GM20000 (cell line): ENCODE data around the gene MLIP.
A peak's percentile ranks its signal among the peaks of the same experiment; 100 is the strongest.

Source experiments
- DNase-seq: peaks from one replicate; pipeline ENCODE4 v3.0.0; 2012; ENCODE audit warnings: low spot score
- TF ChIP-seq, protein P1 (sequence below): IDR thresholded peaks from 2 replicates; pipeline ENCODE4 v1.5.1; 2012; ENCODE audit warnings: mild to moderate bottlenecking, control low read depth; ENCODE audit errors: extremely low read depth, missing control alignments

The MLIP gene

DNA sequence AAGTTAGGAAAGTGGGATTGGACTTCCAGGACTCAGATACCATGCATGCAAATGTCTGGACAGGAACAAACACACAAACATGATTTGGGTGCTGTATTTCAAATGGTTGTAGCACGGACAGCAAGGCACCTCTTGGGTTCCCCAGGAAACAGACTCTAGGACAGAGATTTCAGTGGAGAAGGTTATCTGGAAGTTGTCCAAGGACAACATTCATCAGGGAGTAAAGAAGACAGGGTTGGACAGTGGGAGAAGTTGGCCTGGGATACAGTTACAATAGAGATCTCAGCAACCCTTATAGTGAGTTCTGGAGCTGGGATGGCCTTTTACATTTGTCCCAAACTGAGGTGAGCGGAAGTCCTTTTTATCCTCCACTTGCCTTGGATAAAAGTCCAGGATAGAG is 177.2 kb downstream of the MLIP start:
- no peak for DNase-seq
- TF ChIP-seq, protein P1, sequence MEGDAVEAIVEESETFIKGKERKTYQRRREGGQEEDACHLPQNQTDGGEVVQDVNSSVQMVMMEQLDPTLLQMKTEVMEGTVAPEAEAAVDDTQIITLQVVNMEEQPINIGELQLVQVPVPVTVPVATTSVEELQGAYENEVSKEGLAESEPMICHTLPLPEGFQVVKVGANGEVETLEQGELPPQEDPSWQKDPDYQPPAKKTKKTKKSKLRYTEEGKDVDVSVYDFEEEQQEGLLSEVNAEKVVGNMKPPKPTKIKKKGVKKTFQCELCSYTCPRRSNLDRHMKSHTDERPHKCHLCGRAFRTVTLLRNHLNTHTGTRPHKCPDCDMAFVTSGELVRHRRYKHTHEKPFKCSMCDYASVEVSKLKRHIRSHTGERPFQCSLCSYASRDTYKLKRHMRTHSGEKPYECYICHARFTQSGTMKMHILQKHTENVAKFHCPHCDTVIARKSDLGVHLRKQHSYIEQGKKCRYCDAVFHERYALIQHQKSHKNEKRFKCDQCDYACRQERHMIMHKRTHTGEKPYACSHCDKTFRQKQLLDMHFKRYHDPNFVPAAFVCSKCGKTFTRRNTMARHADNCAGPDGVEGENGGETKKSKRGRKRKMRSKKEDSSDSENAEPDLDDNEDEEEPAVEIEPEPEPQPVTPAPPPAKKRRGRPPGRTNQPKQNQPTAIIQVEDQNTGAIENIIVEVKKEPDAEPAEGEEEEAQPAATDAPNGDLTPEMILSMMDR = no peak

DNA sequence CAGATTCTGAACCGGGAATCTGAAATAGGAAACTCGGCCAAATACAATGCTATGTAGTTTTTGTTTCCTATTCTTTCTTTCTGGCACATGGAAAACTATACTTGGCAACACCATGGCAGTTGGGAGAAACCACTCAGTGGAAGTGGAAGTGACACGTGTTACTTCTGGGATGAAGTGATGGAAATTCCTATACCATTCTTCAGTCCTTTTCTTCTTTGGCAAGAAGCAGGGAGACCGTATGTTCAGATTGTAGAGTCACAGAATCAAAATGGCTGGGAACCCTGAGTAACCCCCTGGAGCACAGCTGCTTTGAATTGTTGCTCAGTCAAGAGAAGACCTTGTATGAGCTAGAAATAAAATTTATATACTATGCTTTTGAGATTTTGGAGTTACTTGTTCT is 178.2 kb downstream of the MLIP start:
- TF ChIP-seq, protein P1 = no peak

DNA sequence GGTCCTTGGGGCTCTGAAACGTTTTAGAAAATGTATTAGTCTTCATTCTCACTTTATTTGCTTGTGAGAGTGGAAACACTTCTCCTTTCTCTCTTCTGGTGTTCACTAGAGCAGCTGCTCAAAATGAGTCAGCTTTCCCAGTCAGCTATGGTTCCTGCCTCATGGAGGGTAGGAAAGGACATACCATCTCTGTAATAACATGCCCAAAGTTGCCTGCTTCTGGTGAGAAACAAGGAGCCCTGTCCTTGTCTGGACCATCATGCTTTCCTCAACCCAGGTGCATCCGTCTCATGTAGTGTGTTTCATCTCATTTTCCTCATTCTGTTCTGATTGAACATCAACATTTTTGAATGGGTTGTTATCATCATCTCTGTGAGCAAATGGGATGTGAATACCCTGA is 179.9 kb downstream of the MLIP start:
- DNase-seq = no peak
- TF ChIP-seq, protein P1 = no peak

More for the DNA sequence above, 178.2 kb downstream of the MLIP start:
- no peak for DNase-seq

DNA sequence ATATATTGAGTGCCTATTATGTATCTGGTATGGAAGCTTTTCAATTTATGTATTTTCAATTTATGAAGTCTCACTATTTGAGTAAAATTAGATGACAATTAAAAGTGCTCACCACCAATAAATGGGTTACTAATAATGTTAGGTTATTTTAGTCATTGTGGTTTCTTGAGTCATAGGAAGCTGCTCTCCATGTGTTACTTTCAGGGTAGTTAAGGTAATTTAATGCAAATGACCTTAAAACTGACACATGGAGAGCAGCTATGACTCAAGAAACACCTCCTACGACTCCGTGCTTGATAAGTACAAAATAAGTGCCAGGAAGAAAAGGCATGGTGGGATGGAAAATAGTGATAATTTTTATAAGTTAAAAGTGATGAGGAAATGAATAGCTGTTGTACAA is 180.5 kb downstream of the MLIP start:
- peak; percentile 11 for DNase-seq
- TF ChIP-seq, protein P1 = no peak

DNA sequence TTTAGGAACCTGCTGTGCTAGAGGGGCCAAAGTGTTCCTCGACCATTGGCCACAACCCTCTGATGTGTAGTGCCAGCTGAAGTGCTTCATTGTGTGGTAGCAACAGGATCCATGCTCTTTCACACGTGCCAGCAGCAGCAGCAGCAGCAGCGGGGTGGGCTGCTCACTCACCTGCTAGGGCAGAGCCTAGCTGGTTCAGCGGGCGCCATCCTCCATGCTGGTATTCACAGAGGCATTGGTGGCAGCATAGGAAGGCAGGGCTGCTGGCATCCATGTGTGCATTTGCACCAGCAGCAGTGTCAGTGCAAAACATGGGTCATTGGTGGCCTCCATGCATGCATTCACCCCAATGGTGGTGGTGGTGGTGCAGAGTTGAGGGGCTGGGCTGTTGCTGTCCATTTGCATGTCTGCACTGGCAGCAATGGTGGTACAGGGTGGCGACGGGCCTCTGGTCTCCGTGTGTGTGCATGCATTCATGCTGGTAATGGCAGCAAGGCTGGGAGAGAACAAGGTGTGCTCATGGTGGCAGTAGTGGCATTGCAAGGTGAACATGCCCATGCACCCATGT is 183.8 kb downstream of the MLIP start:
- TF ChIP-seq, protein P1 = no peak

DNA sequence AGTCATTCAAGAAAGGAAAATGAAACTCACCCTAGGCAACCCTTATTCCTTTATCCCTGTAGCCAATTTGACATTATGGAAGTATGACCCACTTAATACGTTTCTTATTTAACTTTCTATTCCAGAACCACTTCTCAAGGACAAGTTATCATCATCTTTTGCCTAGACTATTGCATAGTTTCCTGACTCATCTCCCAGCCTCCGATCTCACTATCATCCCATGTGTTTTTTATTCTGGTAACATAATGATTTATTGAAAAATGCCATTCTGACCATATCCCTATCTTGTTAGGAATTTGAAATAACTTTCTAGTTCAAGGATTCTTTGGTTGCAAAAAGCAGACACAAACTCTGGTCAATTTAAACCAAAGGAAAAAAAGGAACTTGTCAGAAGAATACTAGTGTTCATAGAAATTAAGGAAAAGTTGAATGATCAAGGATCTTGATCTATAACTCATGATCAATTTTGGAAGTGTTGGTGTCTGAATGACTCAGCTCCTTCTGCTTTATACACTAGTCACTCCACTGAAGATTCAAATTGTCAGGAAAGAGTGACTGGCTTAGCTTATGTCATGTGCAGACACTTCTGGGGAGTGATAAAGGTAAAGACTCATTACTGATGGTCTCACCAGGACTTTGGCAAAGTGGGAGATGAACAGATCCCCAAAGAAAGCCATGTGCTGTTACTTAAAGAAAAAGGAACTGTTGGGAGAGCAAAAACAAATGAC is 188.5 kb downstream of the MLIP start:
- DNase-seq = no peak
- TF ChIP-seq, protein P1 = no peak

More for the DNA sequence above, 183.8 kb downstream of the MLIP start:
- DNase-seq = no peak

DNA sequence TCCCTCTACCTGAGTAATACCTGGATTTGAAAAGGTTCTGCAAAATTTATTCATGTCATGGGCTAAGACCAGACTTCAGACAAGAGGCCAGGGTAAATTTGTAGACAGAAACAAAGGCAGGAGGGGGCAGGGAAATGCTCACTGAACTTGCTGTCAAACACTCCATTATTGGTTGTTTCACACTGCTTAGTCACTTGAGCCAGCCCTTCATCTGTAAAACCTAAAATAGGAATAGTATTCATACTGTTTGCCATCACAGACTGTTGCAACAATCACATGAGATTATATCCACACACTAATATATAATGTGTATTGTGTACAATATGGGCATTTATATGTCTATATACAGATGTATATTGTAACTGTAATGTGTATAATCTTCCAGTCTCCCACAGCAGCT is 190.5 kb downstream of the MLIP start:
- DNase-seq = no peak
- TF ChIP-seq, protein P1 = no peak
